GM19324 (cell line): Measurements from ENCODE around the gene TMEM175.

Experiments used
- ATAC-seq: cut with Tn5 transposase; IDR thresholded peaks from one replicate; pipeline ENCODE4 v1.9.1; 2021; ENCODE audit warnings: mild to moderate bottlenecking, moderate library complexity; ENCODE audit not compliant: unreplicated experiment, low FRiP score

TMEM175 gene

DNA sequence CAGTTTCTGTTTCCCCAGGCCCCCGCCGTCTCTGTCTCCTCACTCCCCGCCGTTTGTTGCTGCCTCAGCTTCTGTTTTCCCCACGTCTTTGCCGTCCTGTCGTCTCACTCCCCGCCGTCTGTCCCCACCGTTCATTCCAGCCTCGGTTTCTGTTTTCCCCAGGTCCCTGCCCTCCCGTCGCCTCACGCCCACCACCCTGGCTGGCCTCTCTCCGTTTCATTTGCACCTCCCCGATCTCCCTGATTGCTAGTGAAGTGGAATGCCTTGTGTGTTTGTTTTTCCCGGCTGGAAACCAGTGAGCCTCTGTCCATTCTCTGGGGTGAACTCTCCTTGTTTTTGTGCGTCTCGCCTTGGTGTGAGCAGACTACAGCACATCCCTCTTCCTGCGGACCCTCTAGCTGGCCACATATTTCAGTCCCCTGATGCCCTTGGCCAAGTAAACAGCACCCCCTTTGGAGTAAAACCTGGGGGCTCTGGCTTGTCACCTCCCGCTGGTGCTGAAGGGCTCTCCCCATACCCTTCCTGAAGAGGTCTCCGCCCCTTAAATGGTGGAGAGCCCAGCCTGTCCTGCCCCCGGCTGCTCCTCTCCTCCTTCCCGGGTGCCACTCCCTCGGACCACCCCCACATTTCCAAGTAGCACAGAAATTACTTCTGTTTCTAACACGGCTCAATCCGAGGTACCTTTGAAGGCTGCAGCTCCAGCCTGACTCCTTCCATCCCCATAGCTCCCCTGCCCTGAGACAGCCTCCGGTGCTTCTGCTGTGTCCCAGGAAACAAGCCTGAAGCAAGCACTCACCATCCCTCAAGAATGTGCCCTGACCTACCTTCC is 13.2 kb downstream of the TMEM175 start:
- no peak for ATAC-seq

- ATAC-seq: no peak
Measured at GRCh38 chr4:946103-946450, 13.8 kb downstream of the TMEM175 start.

DNA sequence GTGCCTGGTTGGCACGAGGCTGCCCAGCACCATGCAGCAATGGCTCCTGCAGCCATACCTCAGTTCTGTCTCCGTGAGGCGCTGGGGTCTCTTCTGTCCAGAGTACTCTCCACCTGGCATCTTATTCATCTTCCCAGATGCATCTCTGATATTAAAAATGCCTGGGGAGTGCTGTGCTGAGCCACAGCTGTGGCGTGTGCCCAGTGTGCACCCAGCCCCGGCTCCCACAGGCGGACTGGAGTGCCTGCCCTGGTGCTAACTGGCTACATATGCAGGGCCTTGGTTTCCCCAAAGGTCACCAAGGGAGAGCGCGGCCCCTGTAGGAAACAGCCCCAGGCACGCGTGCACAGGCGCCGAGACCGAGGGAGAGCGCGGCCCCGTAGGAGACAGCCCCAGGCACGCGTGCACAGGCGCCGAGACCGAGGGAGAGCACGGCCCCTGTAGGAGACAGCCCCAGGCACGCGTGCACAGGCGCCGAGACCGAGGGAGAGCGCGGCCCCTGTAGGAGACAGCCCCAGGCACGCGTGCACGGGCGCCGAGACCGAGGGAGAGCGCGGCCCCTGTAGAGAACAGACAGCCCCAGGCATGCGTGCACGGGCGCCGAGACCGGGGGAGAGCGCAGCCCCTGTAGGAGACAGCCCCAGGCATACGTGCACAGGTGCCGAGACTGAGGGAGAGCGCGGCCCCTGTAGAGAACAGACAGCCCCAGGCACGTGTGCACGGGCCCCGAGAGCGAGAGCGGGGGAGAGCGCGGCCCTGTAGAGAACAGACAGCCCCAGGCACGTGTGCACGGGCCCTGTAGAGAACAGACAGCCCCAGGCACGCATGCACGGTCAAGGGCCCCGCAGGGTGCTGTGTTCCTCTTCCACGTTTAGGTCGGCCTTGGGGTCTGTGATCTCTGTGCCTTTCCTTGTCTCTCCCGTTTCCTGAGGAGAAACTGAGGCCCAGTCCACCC is 14.5 kb downstream of the TMEM175 start:
- ATAC-seq: no peak

DNA sequence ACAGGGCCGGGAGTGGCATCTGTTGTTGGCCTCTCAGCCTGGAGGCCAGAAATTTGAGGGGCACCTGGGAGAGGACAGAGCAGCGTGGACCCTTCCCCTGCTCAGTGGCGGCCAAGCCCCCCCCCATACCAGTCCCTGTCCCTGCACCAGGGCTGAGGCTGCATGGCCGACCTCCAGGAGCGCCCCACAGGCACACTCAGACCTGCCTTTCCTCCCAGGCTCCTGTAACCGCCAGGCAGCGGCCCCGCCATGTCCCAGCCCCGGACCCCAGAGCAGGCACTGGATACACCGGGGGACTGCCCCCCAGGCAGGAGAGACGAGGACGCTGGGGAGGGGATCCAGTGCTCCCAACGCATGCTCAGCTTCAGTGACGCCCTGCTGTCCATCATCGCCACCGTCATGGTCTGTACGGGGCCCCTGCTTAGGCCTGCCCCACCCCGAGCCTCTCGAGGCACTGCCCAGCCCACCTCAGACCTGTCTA is 15.3 kb downstream of the TMEM175 start:
- ATAC-seq: no peak

DNA sequence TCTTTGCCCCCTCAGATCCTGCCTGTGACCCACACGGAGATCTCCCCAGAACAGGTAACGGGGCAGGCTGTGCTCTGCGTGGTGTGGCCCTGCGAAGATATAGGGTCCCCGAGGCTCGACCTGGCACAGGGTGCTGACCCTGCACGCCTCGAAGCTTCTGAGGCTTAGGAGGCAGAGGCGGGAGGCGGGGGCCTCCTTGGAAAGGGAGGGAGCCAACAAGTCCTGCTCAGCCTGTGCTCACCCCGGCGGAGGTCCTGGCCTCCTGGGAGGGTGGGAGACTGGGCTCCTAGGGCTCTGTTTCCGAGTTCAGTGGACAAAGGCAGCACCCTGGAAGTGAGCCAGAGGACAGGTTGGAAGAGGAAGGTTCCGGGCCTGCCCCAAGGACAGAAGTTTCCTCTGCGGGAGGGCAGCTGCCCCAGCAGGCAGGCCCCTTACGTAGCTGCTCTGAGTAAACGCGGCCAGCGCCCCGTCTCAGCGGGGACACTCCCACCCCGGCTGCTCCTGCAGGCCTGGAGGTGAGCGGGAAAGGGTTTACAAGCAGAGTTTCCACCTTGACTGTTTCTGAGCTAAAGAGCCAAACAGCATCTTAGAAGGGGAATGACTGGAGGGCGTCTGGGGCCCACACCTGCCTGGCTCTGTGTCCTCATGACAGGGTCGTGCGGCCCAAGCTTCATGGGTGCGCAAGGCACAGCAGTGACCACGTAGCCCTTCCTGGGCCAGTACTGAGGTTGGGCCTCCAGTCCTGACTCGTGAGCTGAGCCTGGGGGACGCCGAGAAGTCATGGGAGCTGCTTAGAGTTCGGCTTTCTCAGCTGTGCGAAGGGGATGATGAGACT is 16.1 kb downstream of the TMEM175 start:
- no peak for ATAC-seq

DNA sequence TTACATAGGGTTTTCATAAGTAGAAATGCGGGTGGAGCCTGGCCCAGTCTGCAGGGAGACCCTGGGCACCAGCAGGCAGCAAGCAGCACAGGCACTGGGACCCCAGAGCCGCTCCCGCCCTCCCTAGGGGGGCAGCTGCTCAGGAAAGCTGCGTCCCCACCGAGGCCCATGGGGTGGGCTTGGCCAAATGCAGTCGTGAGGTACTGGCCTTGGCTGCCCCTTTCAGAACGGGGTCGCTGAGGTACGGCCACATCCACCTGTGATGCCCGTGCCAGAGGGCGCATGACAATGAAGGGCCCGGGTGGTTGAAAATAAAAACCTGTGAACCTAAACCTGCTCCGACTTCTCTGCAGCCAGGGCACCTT is 16.7 kb downstream of the TMEM175 start:
- no peak for ATAC-seq

GRCh38 chr4:949656-950055 is 17.4 kb downstream of the TMEM175 start:
- ATAC-seq: no peak

DNA sequence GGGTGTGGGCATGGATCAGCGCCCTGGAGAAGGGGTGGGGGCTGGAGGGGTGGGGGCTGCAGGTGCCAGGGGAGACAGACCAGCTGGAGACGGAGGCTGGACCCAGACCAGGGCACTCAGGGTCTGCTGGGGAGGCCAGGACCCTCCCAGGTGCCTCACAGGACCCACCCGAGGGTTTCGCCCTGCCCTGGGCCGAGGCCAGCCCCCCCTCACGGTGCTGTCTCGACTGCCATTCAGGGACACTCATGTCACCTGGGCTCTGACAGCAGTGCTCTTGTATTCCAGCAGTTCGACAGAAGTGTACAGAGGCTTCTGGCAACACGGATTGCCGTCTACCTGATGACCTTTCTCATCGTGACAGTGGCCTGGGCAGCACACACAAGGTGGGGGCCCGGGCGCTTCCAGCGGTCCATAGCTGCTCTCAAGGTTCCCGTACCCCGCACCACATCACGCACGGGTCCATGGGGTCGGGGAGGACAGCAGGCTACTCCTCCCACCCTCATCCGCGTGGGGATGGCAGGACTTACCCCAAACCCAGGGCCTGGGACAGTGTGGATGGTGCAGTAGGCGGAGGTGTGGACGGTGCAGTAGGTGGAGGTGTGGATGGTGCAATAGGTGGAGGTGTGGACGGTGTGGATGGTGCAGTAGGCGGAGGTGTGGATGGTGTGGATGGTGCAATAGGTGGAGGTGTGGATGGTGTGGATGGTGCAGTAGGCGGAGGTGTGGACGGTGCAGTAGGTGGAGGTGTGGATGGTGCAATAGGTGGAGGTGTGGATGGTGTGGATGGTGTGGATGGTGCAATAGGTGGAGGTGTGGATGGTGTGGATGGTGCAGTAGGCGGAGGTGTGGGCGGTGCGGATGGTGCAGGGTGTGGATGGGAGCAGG is 18.1 kb downstream of the TMEM175 start:
- no peak for ATAC-seq

- no peak for ATAC-seq
Measured at GRCh38 chr4:951186-951585, 18.9 kb downstream of the TMEM175 start.

DNA sequence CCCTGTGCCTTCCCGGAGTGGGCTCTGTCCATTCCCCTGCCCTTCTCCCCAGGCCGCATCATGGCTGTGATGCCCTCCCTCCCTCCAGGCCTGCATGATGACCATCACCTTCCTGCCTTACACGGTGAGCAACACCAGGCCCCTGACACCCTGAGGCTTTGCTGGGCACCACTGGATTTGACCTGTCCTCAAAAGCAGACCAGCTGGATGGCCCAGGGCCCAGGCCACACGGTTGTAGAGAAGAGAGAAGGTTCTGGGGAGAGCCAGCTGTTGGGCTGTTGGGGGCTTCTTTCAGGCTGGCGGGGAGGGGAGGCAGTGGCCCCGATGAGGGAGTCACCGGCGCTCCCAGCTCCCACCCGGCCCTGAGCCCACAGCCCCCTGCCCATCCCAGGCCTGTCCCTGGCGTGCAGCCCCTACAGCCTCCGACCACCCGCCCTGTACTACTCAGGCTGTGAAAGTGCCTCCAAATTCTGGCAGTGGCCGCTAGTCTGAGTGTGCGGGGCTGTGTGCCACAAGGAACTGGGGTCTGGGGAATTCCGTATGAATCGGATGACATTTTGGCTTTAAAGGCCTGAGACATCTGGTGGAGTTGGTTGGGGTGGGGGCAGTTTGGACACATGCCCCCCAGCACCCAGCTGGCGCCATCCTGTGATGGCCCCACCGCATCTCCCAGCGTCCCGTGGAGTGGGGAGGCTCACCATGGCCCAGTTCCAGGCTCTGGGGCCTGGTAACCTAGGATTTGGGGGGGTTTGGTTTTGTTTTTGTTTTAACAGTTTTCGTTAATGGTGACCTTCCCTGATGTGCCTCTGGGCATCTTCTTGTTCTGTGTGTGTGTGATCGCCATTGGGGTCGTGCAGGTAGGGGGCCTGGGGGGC is 19.6 kb downstream of the TMEM175 start:
- ATAC-seq: no peak

DNA sequence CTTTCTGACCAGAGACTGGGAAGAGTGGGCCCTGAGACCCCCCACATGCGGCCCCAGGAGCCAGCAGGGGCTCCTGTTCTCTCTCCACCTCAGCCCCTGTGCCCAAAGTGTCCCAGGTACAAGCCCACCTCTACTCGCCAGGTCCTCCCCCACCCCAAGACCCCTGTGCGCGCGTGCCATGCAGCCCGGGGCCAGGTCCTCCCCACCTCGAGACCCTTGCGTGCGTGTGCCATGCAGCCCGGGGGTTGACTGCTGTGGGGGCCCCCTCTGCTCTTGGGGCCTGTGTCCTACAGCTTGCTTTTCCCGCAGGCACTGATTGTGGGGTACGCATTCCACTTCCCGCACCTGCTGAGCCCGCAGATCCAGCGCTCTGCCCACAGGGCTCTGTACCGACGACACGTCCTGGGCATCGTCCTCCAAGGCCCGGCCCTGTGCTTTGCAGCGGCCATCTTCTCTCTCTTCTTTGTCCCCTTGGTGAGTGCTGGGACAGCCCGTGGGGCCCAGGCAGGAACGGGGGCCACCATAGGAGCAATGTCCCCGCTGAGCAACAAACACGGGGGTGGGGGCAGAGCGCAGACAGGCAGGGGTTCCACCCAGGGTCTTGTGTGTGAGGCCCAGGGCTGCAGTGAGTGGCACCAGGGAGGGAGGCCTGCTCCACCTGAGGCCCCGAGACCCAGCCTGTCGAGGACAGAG is 20.8 kb downstream of the TMEM175 start:
- no peak for ATAC-seq

- ATAC-seq: no peak
Measured at GRCh38 chr4:953574-953915, 21.3 kb downstream of the TMEM175 start.

DNA sequence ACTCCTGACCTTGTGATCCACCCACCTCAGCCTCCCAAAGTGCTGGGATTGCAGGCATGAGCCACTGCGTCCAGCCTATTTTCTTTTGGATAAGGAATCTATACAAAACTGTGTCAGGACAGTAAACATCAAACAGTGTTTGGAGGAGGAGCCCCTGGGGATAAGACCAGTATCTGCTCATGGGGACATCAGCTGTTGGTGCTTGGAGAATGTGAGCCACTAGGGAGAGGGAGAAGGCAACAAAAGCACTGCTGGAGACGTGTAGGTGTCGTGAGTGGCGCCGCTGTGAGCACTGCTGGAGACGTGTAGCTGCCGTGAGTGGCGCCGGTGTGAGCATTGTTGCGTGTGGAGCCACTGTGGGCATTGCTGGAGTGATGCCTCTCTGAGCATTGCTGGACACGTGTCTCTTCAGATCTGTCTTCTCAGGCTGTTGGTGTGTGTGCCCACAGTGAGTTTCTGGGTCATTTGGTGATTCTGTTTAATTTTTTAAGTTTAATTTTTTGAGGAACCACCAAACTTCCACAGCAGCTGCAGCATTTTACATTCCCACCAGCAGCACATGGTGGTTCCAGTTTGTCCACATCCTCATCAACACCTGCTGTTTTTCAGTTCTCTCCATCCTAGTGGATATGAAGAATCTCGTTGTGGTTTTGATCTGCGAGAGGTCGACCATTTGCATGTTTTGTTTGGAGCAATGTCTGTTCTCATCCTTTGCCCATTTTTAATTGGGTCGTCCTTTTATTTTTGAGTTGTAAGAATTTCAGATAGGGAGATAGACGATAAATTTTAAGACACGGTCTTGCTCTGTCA is 22.2 kb downstream of the TMEM175 start:
- no peak for ATAC-seq

- ATAC-seq: no peak
Measured at GRCh38 chr4:955161-955921, 23.1 kb downstream of the TMEM175 start.

- no peak for ATAC-seq
Measured at GRCh38 chr4:955931-956381, 23.7 kb downstream of the TMEM175 start.

GRCh38 chr4:956531-957230 is 24.4 kb downstream of the TMEM175 start:
- ATAC-seq: no peak
